Stimulated activated CD4-positive, alpha-beta T cell treated with anti-CD3 and anti-CD28 coated beads, Interleukin-12 subunit alpha, Interleukin-12 subunit beta, amount 100 ng/mL, for 4 hours (primary cell): Measurements from ENCODE around the gene SPATS2.
"Not testable (repeated sequence)": the region's sequence is repeated elsewhere in the genome, so short reads cannot be mapped to it uniquely, and the experiment has no call there.

Source experiments
- DNase-seq: peaks from one replicate; pipeline ENCODE4 v3.0.0-alpha.2; 2020

The SPATS2 gene

GRCh38 chr12:49357103-49357678 is 10.1 kb upstream of the SPATS2 start:
- no peak for DNase-seq

- DNase-seq: no peak
Measured at GRCh38 chr12:49358483-49359141, 8.7 kb upstream of the SPATS2 start.

- no peak for DNase-seq
Measured at GRCh38 chr12:49359671-49360070, 7.6 kb upstream of the SPATS2 start.

- no peak for DNase-seq
Measured at GRCh38 chr12:49362077-49362476, 5.2 kb upstream of the SPATS2 start.

GRCh38 chr12:49364989-49365388 is 2.3 kb upstream of the SPATS2 start:
- no peak for DNase-seq

GRCh38 chr12:49365542-49365941 is 1.7 kb upstream of the SPATS2 start:
- DNase-seq: no peak

GRCh38 chr12:49366096-49366651 is 1.1 kb upstream of the SPATS2 start:
- no peak for DNase-seq

- DNase-seq: peak; percentile 84
Measured at GRCh38 chr12:49366652-49367380, 446 bp upstream of the SPATS2 start.

- no peak for DNase-seq
Measured at GRCh38 chr12:49368240-49368600, 958 bp downstream of the SPATS2 start.

GRCh38 chr12:49369411-49370145 is 2.3 kb downstream of the SPATS2 start:
- DNase-seq: no peak

- no peak for DNase-seq
Measured at GRCh38 chr12:49370539-49370938, 3.3 kb downstream of the SPATS2 start.

GRCh38 chr12:49375406-49375805 is 8.1 kb downstream of the SPATS2 start:
- no peak for DNase-seq

GRCh38 chr12:49377386-49377785 is 10.1 kb downstream of the SPATS2 start:
- DNase-seq: no peak

- DNase-seq: not testable (repeated sequence)
Measured at GRCh38 chr12:49380184-49380583, 12.9 kb downstream of the SPATS2 start.

- peak; percentile 52 for DNase-seq
Measured at GRCh38 chr12:49388682-49389386, 21.6 kb downstream of the SPATS2 start.

GRCh38 chr12:49389387-49389703 is 22.1 kb downstream of the SPATS2 start:
- no peak for DNase-seq

GRCh38 chr12:49397000-49397399 is 29.7 kb downstream of the SPATS2 start:
- no peak for DNase-seq

- no peak for DNase-seq
Measured at GRCh38 chr12:49400304-49400703, 33.0 kb downstream of the SPATS2 start.

- no peak for DNase-seq
Measured at GRCh38 chr12:49403971-49404450, 36.7 kb downstream of the SPATS2 start.

GRCh38 chr12:49404956-49405355 is 37.7 kb downstream of the SPATS2 start:
- no peak for DNase-seq

GRCh38 chr12:49410818-49411217 is 43.6 kb downstream of the SPATS2 start:
- no peak for DNase-seq

- DNase-seq: no peak
Measured at GRCh38 chr12:49413010-49413409, 45.7 kb downstream of the SPATS2 start.

- no peak for DNase-seq
Measured at GRCh38 chr12:49413796-49414195, 46.5 kb downstream of the SPATS2 start.
